GM19239 (cell line): ENCODE results near the gene RNF212.

ENCODE experiments used
- DNase-seq: peaks from one replicate; pipeline ENCODE4 v3.0.0; 2011; ENCODE audit warnings: low spot score; ENCODE audit not compliant: insufficient read length
- FAIRE-seq: peaks from 2 replicates; lab custom pipeline; 2011; peaks lifted over from hg19 to GRCh38; lab: Jason Lieb, UNC

RNF212 gene

DNA sequence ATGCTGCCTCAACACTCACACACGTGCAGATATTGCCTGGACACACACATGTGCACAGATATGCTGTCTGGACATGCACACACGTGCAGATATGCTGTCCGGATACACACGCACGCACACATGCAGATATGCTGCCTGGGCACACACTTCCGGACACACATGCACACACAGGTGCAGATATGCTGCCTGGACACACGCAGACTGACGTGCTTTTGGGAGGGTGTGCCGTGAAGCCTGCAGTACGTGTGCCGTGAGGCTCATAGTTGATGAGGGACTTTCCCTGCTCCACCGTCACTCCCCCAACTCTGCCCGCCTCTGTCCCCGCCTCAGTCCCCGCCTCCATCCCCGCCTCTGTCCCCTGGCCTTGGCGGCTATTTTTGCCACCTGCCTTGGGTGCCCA lies 87.2 kb downstream of the RNF212 start:
- FAIRE-seq (peak; percentile 90), DNase-seq (peak; percentile 96)

DNA sequence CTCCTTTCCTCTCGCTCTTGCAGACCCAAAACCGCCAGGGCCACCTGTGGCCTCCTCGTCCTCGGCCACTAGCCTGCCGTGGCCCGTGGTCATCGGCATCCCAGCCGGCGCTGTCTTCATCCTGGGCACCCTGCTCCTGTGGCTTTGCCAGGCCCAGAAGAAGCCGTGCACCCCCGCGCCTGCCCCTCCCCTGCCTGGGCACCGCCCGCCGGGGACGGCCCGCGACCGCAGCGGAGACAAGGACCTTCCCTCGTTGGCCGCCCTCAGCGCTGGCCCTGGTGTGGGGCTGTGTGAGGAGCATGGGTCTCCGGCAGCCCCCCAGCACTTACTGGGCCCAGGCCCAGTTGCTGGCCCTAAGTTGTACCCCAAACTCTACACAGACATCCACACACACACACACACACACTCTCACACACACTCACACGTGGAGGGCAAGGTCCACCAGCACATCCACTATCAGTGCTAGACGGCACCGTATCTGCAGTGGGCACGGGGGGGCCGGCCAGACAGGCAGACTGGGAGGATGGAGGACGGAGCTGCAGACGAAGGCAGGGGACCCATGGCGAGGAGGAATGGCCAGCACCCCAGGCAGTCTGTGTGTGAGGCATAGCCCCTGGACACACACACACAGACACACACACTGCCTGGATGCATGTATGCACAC lies 88.3 kb downstream of the RNF212 start:
- DNase-seq (no peak), FAIRE-seq (no peak)

DNA sequence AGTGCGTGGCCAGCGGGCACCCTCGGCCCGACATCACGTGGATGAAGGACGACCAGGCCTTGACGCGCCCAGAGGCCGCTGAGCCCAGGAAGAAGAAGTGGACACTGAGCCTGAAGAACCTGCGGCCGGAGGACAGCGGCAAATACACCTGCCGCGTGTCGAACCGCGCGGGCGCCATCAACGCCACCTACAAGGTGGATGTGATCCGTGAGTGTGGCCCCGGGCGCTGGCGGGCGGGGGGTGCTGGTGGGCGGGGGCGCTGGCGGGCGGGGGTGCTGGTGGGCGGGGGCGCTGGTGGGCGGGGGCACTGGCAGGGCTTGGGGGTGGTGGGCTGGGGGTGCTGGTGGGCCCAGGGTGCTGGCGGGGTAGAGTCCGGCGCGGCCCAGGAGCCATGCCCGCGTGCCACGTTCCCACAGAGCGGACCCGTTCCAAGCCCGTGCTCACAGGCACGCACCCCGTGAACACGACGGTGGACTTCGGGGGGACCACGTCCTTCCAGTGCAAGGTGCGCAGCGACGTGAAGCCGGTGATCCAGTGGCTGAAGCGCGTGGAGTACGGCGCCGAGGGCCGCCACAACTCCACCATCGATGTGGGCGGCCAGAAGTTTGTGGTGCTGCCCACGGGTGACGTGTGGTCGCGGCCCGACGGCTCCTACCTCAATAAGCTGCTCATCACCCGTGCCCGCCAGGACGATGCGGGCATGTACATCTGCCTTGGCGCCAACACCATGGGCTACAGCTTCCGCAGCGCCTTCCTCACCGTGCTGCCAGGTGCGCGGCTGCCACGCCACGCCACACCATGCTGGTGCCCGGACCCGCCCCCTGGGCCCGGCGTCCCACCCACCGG lies 89.2 kb downstream of the RNF212 start:
- FAIRE-seq, result no peak
- no peak for DNase-seq

DNA sequence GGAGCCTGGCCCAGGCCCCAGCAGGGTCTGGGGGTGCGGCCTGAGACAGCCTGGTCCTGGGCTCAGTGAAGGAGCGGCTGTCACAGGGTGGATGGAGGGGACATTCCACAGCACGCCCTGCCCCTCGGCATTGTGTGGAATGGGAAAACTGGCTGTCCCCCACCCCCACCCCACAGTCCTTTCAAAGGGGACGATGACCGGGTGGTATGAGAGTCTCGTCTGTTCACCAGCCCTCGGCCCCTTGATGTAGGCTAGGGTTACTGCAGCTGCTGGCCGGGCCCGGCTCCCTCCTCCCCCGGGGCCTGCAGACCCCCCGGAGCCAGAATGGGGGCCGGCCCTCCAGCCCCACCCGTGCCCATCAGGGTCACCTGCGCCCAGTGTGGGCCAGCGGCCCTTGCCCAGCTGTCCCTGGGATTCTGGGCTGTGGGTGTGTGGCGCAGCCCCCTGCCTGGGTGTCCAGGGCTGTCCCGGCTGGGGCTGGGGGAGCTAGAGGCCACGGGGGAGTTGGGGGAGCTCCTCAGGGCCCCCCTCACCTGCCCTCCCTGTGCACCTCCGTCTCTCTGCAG lies 90.2 kb downstream of the RNF212 start:
- DNase-seq (no peak), FAIRE-seq (no peak)

DNA sequence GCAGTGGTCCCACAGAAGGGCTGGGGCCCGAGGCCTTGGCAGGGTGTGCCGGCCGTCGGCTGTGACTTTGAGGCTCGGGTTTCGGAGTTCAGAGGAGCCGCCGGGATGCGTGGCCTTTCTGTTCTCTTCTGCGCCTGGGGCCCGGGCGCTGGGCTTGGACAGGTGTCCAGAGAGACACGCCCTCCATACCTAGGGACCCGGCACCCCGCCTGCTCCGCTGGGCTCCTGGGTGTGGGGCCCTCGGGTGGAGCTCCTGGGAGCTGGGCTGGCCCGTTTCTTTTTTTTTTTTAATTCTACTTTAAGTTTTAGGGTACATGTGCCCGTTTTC lies 90.7 kb downstream of the RNF212 start:
- DNase-seq (no peak), FAIRE-seq (no peak)

DNA sequence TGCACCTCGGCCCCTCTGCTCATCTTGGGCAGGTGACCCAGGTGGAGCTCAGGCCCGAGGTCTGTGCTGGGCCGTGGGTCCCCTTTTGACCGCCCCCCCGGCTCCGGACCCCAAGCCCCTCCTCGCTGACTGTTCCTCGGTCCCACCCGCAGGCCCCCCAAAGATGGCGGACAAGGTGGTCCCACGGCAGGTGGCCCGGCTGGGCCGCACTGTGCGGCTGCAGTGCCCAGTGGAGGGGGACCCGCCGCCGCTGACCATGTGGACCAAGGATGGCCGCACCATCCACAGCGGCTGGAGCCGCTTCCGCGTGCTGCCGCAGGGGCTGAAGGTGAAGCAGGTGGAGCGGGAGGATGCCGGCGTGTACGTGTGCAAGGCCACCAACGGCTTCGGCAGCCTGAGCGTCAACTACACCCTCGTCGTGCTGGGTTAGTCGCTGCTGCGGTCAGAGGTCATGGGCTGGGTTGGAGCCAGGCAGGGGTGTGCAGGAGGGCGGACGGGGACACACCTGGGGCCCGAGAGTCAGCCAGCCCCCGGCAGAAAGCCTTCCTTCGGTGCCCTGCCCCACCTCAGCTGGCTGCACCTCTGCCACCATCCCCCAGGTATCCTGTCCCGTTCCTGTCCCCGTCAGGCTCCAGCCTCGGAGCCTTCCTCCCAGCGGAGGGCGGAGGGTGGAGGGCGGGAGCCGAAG lies 91.2 kb downstream of the RNF212 start:
- FAIRE-seq, result no peak

More for the DNA sequence above, 91.2 kb downstream of the RNF212 start:
- DNase-seq, result no peak
